SK-N-SH treated with all-trans-retinoic acid at 6 μM for 48 hours (cell line): ENCODE measurements around the gene STK35.

Source experiments
- ATAC-seq: fragments of 200-7000 bp; cut with Tn5 transposase; 3 replicates; pipeline ENCODE4 v1.9.1; 2020; ENCODE audit warnings: mild to moderate bottlenecking, moderate library complexity
- ARNTL ChIP-seq: fragments of 450-650 bp; formaldehyde crosslinking; IDR thresholded peaks from 2 replicates; pipeline ENCODE4 v1.5.0; 2020; ENCODE audit warnings: low read depth, mild to moderate bottlenecking, moderate library complexity, borderline replicate concordance
- BACH2 ChIP-seq: fragments of 250-450 bp; sonication (Bioruptor Pico); IDR thresholded peaks from 2 replicates; pipeline ENCODE4 v1.9.0; 2021; ENCODE audit warnings: mild to moderate bottlenecking, borderline replicate concordance
- CSDC2 ChIP-seq: fragments of 250-450 bp; sonication (Bioruptor Pico); IDR thresholded peaks from 2 replicates; pipeline ENCODE4 v1.5.0; 2020; ENCODE audit warnings: mild to moderate bottlenecking, moderate library complexity
- GLIS3 ChIP-seq: fragments of 250-450 bp; sonication (Bioruptor Pico); IDR thresholded peaks from 2 replicates; pipeline ENCODE4 v1.5.0; 2020; ENCODE audit warnings: mild to moderate bottlenecking, moderate library complexity
- ISL1 ChIP-seq: fragments of 250-450 bp; sonication (Bioruptor Pico); IDR thresholded peaks from 2 replicates; pipeline ENCODE4 v2.1.2; 2022; ENCODE audit warnings: mild to moderate bottlenecking, moderate library complexity
- OSR1 ChIP-seq: fragments of 250-450 bp; sonication (Bioruptor Pico); IDR thresholded peaks from 2 replicates; pipeline ENCODE4 v1.8.0; 2022; ENCODE audit warnings: moderate library complexity, mild to moderate bottlenecking, inconsistent platforms
- PPARA ChIP-seq: fragments of 250-450 bp; sonication (Bioruptor Pico); IDR thresholded peaks from 2 replicates; pipeline ENCODE4 v1.5.0; 2020; ENCODE audit warnings: mild to moderate bottlenecking, borderline replicate concordance
- SNAI2 ChIP-seq: fragments of 250-450 bp; sonication (Bioruptor Pico); IDR thresholded peaks from 2 replicates; pipeline ENCODE4 v1.5.0; 2020; ENCODE audit warnings: mild to moderate bottlenecking, moderate library complexity
- TCF4 ChIP-seq: fragments of 250-450 bp; sonication (Bioruptor Pico); IDR thresholded peaks from 2 replicates; pipeline ENCODE4 v1.8.0; 2021; ENCODE audit warnings: mild to moderate bottlenecking, moderate library complexity, borderline replicate concordance
- TOX ChIP-seq: fragments of 250-450 bp; sonication (Bioruptor Pico); IDR thresholded peaks from 2 replicates; pipeline ENCODE4 v1.8.0; 2021; ENCODE audit warnings: mild to moderate bottlenecking, moderate library complexity, borderline replicate concordance
- ZC3H10 ChIP-seq: fragments of 250-450 bp; sonication (Bioruptor Pico); IDR thresholded peaks from 2 replicates; pipeline ENCODE4 v1.5.1; 2021; ENCODE audit warnings: mild to moderate bottlenecking, moderate library complexity
- ZFP30 ChIP-seq: fragments of 450-650 bp; formaldehyde crosslinking; IDR thresholded peaks from 2 replicates; pipeline ENCODE4 v1.5.0; 2022; ENCODE audit warnings: mild to moderate bottlenecking, moderate library complexity
- ZNF565 ChIP-seq: fragments of 450-650 bp; formaldehyde crosslinking; conservative IDR thresholded peaks from 2 replicates; pipeline ENCODE4 v1.5.0; 2020; ENCODE audit warnings: low read depth, mild to moderate bottlenecking, moderate library complexity
- ZNF70 ChIP-seq: fragments of 450-650 bp; formaldehyde crosslinking; IDR thresholded peaks from 2 replicates; pipeline ENCODE4 v1.5.0; 2020; ENCODE audit warnings: mild to moderate bottlenecking, moderate library complexity
- ZNF8 ChIP-seq: fragments of 450-650 bp; formaldehyde crosslinking; IDR thresholded peaks from 2 replicates; pipeline ENCODE4 v1.5.0; 2020; ENCODE audit warnings: mild to moderate bottlenecking, moderate library complexity
- TF ChIP-seq, protein P1 (sequence below): fragments of 250-450 bp; sonication (Bioruptor Pico); IDR thresholded peaks from 2 replicates; pipeline ENCODE4 v1.5.1; 2021; ENCODE audit warnings: mild to moderate bottlenecking, moderate library complexity
- TF ChIP-seq, protein P2 (sequence below): fragments of 250-450 bp; sonication (Bioruptor Pico); IDR thresholded peaks from 2 replicates; pipeline ENCODE4 v1.8.0; 2020; ENCODE audit warnings: mild to moderate bottlenecking, moderate library complexity, borderline replicate concordance
- TF ChIP-seq, protein P3 (sequence below): fragments of 250-450 bp; sonication (Bioruptor Pico); IDR thresholded peaks from 2 replicates; pipeline ENCODE4 v1.5.0; 2020; ENCODE audit warnings: mild to moderate bottlenecking, moderate library complexity
- TF ChIP-seq, protein P4 (sequence below): fragments of 250-450 bp; sonication (Bioruptor Pico); IDR thresholded peaks from 2 replicates; pipeline ENCODE4 v1.8.0; 2021; ENCODE audit warnings: low read depth, mild to moderate bottlenecking, moderate library complexity, borderline replicate concordance
- TF ChIP-seq, protein P5 (sequence below): fragments of 250-450 bp; sonication (Bioruptor Pico); IDR thresholded peaks from 2 replicates; pipeline ENCODE4 v1.5.1; 2020; ENCODE audit warnings: low read depth, mild to moderate bottlenecking, moderate library complexity

STK35 gene

DNA sequence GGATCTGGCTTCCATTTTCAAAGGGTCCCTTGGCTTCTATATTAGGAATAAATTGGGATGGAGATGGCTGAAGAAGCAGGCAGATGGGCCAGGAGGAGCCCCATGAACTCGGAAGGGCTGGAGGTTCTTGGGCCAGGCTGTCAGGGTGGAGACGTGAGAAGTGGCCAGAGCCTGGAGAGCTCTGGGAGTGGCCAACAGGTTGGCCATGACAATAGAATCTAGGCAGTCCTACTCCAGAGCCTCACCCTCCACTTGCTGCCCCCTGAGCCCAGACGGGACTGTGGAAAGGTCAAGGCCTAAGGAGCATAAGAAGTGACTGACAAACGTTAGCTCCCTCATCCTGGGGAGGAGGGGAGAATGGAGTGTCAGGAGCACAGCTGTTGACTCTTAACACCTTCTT, 62.1 kb downstream of the STK35 start:
- TF ChIP-seq ZNF8 (CRISPR knock-in tag), result no peak
- TF ChIP-seq SNAI2 (CRISPR knock-in tag), result no peak
- no peak for TF ChIP-seq BACH2 (CRISPR knock-in tag)
- no peak for TF ChIP-seq ZFP30 (CRISPR knock-in tag)
- TF ChIP-seq CSDC2 (CRISPR knock-in tag), result no peak
- TF ChIP-seq ZNF565, result no peak
- ATAC-seq, result no peak

DNA sequence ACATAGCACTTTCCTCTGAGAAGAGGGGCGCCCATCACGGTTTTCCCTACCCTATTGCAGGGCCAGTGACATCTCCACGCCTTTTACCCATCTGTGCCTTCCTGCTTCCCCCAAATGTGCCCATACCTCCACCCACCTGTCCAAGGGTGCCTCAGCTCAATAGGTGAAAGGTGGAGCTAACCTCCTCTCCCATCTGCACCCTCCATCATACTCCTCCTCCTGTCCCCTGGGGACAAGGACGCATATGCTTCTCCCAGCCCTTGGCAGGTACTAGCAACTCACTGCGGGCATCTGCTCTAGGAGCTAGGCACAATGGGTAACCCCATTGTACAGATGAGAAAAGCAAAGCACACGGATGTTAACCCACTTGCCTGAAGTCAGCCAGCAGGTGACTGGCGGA, 62.8 kb downstream of the STK35 start:
- no peak for TF ChIP-seq CSDC2 (CRISPR knock-in tag)
- TF ChIP-seq TOX (CRISPR knock-in tag), result no peak
- TF ChIP-seq ZNF8 (CRISPR knock-in tag), result no peak
- TF ChIP-seq, protein P1, sequence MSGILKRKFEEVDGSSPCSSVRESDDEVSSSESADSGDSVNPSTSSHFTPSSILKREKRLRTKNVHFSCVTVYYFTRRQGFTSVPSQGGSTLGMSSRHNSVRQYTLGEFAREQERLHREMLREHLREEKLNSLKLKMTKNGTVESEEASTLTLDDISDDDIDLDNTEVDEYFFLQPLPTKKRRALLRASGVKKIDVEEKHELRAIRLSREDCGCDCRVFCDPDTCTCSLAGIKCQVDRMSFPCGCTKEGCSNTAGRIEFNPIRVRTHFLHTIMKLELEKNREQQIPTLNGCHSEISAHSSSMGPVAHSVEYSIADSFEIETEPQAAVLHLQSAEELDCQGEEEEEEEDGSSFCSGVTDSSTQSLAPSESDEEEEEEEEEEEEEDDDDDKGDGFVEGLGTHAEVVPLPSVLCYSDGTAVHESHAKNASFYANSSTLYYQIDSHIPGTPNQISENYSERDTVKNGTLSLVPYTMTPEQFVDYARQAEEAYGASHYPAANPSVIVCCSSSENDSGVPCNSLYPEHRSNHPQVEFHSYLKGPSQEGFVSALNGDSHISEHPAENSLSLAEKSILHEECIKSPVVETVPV (CRISPR knock-in tag), result no peak
- TF ChIP-seq TCF4, result no peak
- no peak for TF ChIP-seq ZNF70 (CRISPR knock-in tag)
- TF ChIP-seq, protein P2, sequence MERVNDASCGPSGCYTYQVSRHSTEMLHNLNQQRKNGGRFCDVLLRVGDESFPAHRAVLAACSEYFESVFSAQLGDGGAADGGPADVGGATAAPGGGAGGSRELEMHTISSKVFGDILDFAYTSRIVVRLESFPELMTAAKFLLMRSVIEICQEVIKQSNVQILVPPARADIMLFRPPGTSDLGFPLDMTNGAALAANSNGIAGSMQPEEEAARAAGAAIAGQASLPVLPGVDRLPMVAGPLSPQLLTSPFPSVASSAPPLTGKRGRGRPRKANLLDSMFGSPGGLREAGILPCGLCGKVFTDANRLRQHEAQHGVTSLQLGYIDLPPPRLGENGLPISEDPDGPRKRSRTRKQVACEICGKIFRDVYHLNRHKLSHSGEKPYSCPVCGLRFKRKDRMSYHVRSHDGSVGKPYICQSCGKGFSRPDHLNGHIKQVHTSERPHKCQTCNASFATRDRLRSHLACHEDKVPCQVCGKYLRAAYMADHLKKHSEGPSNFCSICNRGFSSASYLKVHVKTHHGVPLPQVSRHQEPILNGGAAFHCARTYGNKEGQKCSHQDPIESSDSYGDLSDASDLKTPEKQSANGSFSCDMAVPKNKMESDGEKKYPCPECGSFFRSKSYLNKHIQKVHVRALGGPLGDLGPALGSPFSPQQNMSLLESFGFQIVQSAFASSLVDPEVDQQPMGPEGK (CRISPR knock-in tag), result no peak
- no peak for TF ChIP-seq GLIS3 (CRISPR knock-in tag)
- TF ChIP-seq, protein P3, sequence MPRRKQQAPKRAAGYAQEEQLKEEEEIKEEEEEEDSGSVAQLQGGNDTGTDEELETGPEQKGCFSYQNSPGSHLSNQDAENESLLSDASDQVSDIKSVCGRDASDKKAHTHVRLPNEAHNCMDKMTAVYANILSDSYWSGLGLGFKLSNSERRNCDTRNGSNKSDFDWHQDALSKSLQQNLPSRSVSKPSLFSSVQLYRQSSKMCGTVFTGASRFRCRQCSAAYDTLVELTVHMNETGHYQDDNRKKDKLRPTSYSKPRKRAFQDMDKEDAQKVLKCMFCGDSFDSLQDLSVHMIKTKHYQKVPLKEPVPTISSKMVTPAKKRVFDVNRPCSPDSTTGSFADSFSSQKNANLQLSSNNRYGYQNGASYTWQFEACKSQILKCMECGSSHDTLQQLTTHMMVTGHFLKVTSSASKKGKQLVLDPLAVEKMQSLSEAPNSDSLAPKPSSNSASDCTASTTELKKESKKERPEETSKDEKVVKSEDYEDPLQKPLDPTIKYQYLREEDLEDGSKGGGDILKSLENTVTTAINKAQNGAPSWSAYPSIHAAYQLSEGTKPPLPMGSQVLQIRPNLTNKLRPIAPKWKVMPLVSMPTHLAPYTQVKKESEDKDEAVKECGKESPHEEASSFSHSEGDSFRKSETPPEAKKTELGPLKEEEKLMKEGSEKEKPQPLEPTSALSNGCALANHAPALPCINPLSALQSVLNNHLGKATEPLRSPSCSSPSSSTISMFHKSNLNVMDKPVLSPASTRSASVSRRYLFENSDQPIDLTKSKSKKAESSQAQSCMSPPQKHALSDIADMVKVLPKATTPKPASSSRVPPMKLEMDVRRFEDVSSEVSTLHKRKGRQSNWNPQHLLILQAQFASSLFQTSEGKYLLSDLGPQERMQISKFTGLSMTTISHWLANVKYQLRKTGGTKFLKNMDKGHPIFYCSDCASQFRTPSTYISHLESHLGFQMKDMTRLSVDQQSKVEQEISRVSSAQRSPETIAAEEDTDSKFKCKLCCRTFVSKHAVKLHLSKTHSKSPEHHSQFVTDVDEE (CRISPR knock-in tag), result no peak
- TF ChIP-seq, protein P4, sequence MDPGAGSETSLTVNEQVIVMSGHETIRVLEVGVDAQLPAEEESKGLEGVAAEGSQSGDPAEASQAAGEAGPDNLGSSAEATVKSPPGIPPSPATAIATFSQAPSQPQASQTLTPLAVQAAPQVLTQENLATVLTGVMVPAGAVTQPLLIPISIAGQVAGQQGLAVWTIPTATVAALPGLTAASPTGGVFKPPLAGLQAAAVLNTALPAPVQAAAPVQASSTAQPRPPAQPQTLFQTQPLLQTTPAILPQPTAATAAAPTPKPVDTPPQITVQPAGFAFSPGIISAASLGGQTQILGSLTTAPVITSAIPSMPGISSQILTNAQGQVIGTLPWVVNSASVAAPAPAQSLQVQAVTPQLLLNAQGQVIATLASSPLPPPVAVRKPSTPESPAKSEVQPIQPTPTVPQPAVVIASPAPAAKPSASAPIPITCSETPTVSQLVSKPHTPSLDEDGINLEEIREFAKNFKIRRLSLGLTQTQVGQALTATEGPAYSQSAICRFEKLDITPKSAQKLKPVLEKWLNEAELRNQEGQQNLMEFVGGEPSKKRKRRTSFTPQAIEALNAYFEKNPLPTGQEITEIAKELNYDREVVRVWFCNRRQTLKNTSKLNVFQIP (CRISPR knock-in tag), result no peak
- no peak for TF ChIP-seq SNAI2 (CRISPR knock-in tag)
- no peak for TF ChIP-seq ISL1 (CRISPR knock-in tag)
- TF ChIP-seq ZC3H10 (CRISPR knock-in tag), result no peak
- no peak for TF ChIP-seq BACH2 (CRISPR knock-in tag)
- no peak for TF ChIP-seq OSR1 (CRISPR knock-in tag)
- TF ChIP-seq, protein P5, sequence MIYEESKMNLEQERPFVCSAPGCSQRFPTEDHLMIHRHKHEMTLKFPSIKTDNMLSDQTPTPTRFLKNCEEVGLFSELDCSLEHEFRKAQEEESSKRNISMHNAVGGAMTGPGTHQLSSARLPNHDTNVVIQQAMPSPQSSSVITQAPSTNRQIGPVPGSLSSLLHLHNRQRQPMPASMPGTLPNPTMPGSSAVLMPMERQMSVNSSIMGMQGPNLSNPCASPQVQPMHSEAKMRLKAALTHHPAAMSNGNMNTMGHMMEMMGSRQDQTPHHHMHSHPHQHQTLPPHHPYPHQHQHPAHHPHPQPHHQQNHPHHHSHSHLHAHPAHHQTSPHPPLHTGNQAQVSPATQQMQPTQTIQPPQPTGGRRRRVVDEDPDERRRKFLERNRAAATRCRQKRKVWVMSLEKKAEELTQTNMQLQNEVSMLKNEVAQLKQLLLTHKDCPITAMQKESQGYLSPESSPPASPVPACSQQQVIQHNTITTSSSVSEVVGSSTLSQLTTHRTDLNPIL (CRISPR knock-in tag), result no peak
- TF ChIP-seq ZNF565, result no peak
- ATAC-seq, result no peak

DNA sequence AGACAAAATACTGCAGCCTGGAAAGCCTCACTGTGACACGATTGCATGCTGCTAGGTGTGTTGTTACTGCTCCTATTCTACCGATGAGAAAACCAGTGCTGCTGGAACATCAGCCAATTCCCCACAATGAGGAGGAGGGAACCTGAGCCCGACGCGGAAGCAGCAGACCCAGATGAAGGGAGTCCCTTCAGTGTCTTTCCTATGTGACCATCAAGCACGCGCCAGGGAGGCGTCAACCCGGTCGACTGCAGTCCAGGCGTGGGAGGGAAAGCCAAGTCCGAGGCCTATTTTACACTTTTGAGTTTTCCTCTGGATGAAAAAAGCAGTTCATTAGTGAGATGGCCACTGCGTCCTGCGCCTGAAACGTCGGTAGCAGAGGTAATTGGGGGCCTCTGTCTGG, 63.3 kb downstream of the STK35 start:
- ATAC-seq, result no peak
- TF ChIP-seq, protein P4 (CRISPR knock-in tag), result no peak
- TF ChIP-seq ARNTL (CRISPR knock-in tag) (no peak), PPARA (CRISPR knock-in tag) (no peak), ZC3H10 (CRISPR knock-in tag) (no peak), ZNF565 (no peak), OSR1 (CRISPR knock-in tag) (no peak), SNAI2 (CRISPR knock-in tag) (no peak)
- TF ChIP-seq, protein P3 (CRISPR knock-in tag), result no peak
